ENCODE measurements around the gene SUPT20H. TPM values are rescaled to one million over a fixed set of nuclear protein-coding genes. Genes with fewer than 3 reads are reported as not detected.

The SUPT20H gene
- total RNA-seq, 4 donors from 2014 or later = 28.4 to 67.6 (median 45.3) TPM

DNA sequence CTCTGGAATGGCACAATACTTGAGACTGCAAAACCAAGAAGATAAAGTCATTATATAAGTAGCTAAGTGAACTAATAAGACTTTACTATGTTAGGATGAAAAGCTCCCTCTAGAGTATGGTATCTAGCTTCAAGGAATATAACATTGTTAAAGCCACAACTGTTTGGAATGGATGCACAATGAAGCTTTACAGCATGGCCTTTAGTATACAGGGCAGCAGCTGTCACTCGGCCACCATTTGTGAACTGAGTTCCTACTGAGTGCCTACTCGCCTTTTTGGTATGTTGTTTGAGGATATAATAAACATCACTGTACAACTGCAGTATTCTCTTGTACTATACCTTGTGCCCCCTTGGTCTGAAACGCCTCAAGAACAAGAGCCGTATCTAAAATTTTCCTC is 67.1 kb downstream of the SUPT20H start:
- no peak overlapping the region for H3K4me3 ChIP-seq
- H3K27ac ChIP-seq = no peak overlapping the region
- H3K27me3 ChIP-seq = no peaks in the 10 kb centered on the region
- intact Hi-C loops (cut with DNase I; ENCODE audit: low total_unique reads) = loop anchor here (10.0 kb wide), 1 partner anchor 138 kb away; no protein-coding TSS in a partner anchor
- H3K4me1 ChIP-seq = peaks cover 0 to under 1% (median 0%) of the 10 kb centered on the region in 4 donors
- no peak for DNase-seq
- no peaks in the 10 kb centered on the region for H3K9me3 ChIP-seq
- 91 to 94% methylated on average over 4 of the region's 4 CpGs for WGBS, 2 donors (ENCODE audit: low coverage in 1 of 2)
- TF ChIP-seq EP300 (IDR thresholded peaks at IDR 0.05; ENCODE audit: low read depth) = no peak
- TF ChIP-seq POLR2A (IDR thresholded peaks at IDR 0.05) = no peak
- TF ChIP-seq, protein P1, sequence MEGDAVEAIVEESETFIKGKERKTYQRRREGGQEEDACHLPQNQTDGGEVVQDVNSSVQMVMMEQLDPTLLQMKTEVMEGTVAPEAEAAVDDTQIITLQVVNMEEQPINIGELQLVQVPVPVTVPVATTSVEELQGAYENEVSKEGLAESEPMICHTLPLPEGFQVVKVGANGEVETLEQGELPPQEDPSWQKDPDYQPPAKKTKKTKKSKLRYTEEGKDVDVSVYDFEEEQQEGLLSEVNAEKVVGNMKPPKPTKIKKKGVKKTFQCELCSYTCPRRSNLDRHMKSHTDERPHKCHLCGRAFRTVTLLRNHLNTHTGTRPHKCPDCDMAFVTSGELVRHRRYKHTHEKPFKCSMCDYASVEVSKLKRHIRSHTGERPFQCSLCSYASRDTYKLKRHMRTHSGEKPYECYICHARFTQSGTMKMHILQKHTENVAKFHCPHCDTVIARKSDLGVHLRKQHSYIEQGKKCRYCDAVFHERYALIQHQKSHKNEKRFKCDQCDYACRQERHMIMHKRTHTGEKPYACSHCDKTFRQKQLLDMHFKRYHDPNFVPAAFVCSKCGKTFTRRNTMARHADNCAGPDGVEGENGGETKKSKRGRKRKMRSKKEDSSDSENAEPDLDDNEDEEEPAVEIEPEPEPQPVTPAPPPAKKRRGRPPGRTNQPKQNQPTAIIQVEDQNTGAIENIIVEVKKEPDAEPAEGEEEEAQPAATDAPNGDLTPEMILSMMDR (IDR thresholded peaks at IDR 0.05) = no peak
- TF ChIP-seq POLR2AphosphoS5 (IDR thresholded peaks at IDR 0.05) = no peak
- in situ Hi-C loops (cut with MboI; ENCODE audit: low pct_ligation_motif_present in 1 of 4, low pct_unique_long_range_greater_than_20kb in 1 of 4, low sequenced_read_pairs in 3 of 4) = loop anchor here in 1 of 4 donors (25.0 kb wide), 1 partner anchor 130 kb away; no protein-coding TSS in a partner anchor
- H3K36me3 ChIP-seq = peaks cover 0 to 66% (median 29%) of the 10 kb centered on the region in 4 donors

DNA sequence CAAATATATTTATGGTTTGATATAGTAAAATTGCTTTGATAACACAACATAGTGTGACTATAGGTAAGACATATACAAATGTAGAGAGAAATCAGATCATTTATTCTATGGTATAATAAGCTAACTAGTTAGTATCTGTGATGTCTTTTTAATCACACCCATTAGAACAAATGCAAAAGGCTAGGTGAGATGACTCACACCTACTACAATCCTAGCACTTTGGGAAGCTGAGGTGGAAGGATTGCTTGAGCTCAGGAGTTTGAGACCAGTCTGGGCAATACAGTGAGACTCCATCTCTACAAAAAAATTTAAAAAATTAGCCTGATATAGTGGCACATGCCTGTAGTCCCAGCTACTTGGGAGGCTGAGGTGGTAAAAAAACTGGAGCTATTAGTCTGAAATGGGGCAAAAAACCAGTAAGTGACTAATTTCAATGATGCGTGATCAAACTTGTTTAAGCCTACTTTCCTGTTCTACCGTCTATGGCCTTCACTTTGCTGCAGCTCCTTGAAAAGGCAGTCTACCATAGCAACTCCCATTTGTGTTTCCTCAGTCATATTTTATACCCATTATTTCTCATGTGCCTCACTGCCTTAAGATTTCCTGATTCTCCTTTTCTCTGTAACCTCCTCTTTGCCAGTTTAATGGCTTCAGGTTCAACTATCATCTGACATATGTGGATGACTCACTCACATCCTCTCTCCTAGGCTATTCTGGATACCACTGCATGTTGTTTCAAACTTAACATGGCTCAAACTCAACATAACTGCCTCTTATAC is 72.8 kb downstream of the SUPT20H start:
- no peaks in the 10 kb centered on the region for H3K4me1 ChIP-seq
- TF ChIP-seq POLR2AphosphoS5 (IDR thresholded peaks at IDR 0.05) (no peak), EP300 (IDR thresholded peaks at IDR 0.05; ENCODE audit: low read depth) (no peak), POLR2A (IDR thresholded peaks at IDR 0.05) (no peak)
- TF ChIP-seq, protein P1 (IDR thresholded peaks at IDR 0.05) = no peak
- no peak for DNase-seq
- intact Hi-C loops (cut with DNase I; ENCODE audit: low total_unique reads) (no loop called here), in situ Hi-C loops (cut with MboI; ENCODE audit: low pct_ligation_motif_present in 1 of 4, low pct_unique_long_range_greater_than_20kb in 1 of 4, low sequenced_read_pairs in 3 of 4) (loop anchor here in 1 of 4 donors (25.0 kb wide), 1 partner anchor 124 kb away; no protein-coding TSS in a partner anchor)
- no peak overlapping the region for H3K4me3 ChIP-seq
- H3K9me3 ChIP-seq = no peaks in the 10 kb centered on the region
- H3K27ac ChIP-seq = no peak overlapping the region
- peaks cover 0 to 71% (median 33%) of the 10 kb centered on the region in 4 donors for H3K36me3 ChIP-seq
- no peaks in the 10 kb centered on the region for H3K27me3 ChIP-seq
- WGBS, 2 donors (ENCODE audit: low coverage in 1 of 2) = 84 to 95% methylated on average over 2 of the region's 2 CpGs

DNA sequence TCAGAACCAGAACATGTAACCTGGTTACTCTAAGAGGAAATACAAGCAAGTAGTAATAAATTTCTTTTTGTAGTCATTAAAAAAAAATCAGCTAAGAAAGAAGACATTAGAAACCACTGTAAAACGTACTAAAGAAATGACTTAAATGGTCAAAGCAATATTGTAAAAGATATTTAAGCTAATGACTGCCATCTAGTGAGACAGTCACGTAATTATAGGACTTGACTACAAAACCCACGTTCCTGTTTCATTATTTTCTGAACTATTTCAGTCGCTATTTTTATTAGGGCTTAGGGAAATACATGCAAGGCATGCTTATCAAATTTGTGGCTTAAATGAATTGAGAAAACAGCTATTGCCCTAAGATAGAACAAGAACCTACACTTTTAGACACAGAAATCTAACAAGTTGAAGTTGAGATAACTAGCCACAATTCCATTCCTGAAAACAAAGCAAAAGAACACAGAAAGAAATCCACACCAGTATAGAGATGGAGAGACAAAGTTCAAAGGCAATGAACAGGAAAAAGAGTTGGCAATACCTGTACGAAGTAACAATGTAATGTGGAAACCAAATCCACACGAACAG is 78.2 kb downstream of the SUPT20H start:
- Histone ChIP-seq H3K36me3 (peaks cover 0 to 60% (median 13%) of the 10 kb centered on the region in 4 donors), H3K27me3 (no peaks in the 10 kb centered on the region), H3K27ac (no peak overlapping the region), H3K4me3 (no peak overlapping the region), H3K9me3 (no peaks in the 10 kb centered on the region), H3K4me1 (no peaks in the 10 kb centered on the region)
- DNase-seq = no peak
- WGBS, 2 donors (ENCODE audit: low coverage in 1 of 2) = 28 to 31% methylated on average over 6 of the region's 6 CpGs
- TF ChIP-seq POLR2A (IDR thresholded peaks at IDR 0.05) = no peak
- TF ChIP-seq, protein P1 (IDR thresholded peaks at IDR 0.05) = peak; percentile 48 to 53 (median 51)
- no peak for TF ChIP-seq POLR2AphosphoS5 (IDR thresholded peaks at IDR 0.05)
- in situ Hi-C loops (cut with MboI; ENCODE audit: low pct_ligation_motif_present in 1 of 4, low pct_unique_long_range_greater_than_20kb in 1 of 4, low sequenced_read_pairs in 3 of 4) (loop anchor here in 2 of 4 donors (5.0 to 25.0 kb wide), 2 partner anchors 119 to 124 kb away; no protein-coding TSS in a partner anchor), intact Hi-C loops (cut with DNase I; ENCODE audit: low total_unique reads) (no loop called here)

DNA sequence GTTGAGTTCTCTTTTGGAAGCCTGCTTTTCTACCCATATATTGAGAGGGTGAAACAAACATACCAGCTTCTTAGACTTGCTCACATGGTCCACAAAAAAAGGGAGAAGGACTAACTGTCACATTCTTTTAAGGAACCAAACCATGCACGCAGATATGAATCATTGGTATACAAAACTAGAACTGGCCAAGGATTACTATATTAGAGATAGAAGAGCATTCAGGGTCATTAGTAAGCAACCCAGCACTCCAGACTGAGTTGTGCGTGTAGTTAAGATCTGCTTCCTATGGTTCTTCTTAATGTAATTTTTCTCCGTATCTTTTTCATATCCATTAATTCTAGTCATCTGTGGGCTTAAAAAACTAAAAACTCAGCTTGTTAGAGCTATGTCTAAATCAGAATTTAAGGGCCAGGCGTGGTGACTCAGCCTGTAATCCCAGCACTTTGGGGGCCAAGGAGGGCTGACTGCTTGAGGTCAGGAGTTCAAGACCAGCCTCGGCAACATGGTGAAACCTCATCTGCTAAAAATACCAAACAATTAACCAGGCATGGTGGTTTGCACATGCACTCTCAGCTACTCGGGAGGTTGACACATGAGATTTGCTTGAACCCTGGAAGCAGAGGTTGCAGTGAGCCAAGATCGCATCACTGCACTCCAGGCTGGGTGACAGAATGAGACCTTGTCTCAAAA is 80.0 kb downstream of the SUPT20H start:
- no peaks in the 10 kb centered on the region for H3K4me1 ChIP-seq
- no peaks in the 10 kb centered on the region for H3K27me3 ChIP-seq
- H3K27ac ChIP-seq = no peak overlapping the region
- intact Hi-C loops (cut with DNase I; ENCODE audit: low total_unique reads) = no loop called here
- peaks cover 0 to 68% (median 13%) of the 10 kb centered on the region in 4 donors for H3K36me3 ChIP-seq
- TF ChIP-seq EP300 (IDR thresholded peaks at IDR 0.05; ENCODE audit: low read depth) = no peak
- no peak for TF ChIP-seq POLR2A (IDR thresholded peaks at IDR 0.05)
- TF ChIP-seq, protein P1 (IDR thresholded peaks at IDR 0.05) = no peak
- TF ChIP-seq POLR2AphosphoS5 (IDR thresholded peaks at IDR 0.05) = no peak
- 88 to 97% methylated on average over 5 to 7 of the region's 7 CpGs for WGBS, 2 donors (ENCODE audit: low coverage in 1 of 2)
- no peak for DNase-seq
- in situ Hi-C loops (cut with MboI; ENCODE audit: low pct_ligation_motif_present in 1 of 4, low pct_unique_long_range_greater_than_20kb in 1 of 4, low sequenced_read_pairs in 3 of 4) = loop anchor here in 3 of 4 donors (5.0 to 25.0 kb wide), 3 partner anchors 115 to 122 kb away; no protein-coding TSS in a partner anchor
- no peak overlapping the region for H3K4me3 ChIP-seq
- no peaks in the 10 kb centered on the region for H3K9me3 ChIP-seq
